Loucy (cell line): Measurements from ENCODE around the gene RPS6KA3.

Source experiments
- CTCF ChIP-seq: fragments of 200-600 bp; sonication (generic); conservative IDR thresholded peaks from 2 replicates; pipeline ENCODE4 v1.5.1; 2014; ENCODE audit warnings: mild to moderate bottlenecking, antibody characterized with exemption, low read length
- EZH2phosphoT487 ChIP-seq: fragments of 200-600 bp; IDR thresholded peaks from 2 replicates; pipeline ENCODE4 v1.6.1; 2018; ENCODE audit warnings: antibody characterized with exemption, mild to moderate bottlenecking, moderate library complexity, borderline replicate concordance

GRCh38 chrX:20265726-20266681 lies 705 bp downstream of the RPS6KA3 start:
- no peak for TF ChIP-seq CTCF
- no peak for TF ChIP-seq EZH2phosphoT487
